B cell (primary cell): ENCODE data around the gene LAMP5. TPM values are rescaled to one million over a fixed set of nuclear protein-coding genes. Genes with fewer than 3 reads are reported as not detected.

Experiments
- ATAC-seq: fragments of 200-7000 bp; cut with Tn5 transposase; one replicate; pipeline ENCODE4 v1.10.0; 2021; ENCODE audit warnings: low read depth, mild to moderate bottlenecking, moderate number of reproducible peaks, moderate library complexity
- CTCF ChIA-PET: fragments of 350-600 bp; sonication (Branson Sonifier 250); formaldehyde crosslinking; loops from one replicate; lab custom pipeline; 2021; ENCODE audit warnings: antibody characterized with exemption, inconsistent platforms; lab: Charles Lee
- POLR2A ChIA-PET: fragments of 350-600 bp; sonication (Branson Sonifier 250); formaldehyde crosslinking; loops from one replicate; lab custom pipeline; 2021; ENCODE audit warnings: antibody characterized with exemption; lab: Charles Lee
- DNase-seq: peaks from one replicate; pipeline ENCODE4 v3.0.0; 2013
- H2AFZ ChIP-seq: 2 replicates; pipeline ENCODE4 v1.6.1; 2012; ENCODE audit warnings: mild to moderate bottlenecking, low read depth, low read length; ENCODE audit not compliant: insufficient read depth, poor library complexity, severe bottlenecking
- H3K27ac ChIP-seq, 2 donors: 1 replicate in 1 of 2; 2 replicates in 1 of 2; pipeline ENCODE4 v1.5.1; 2012 to 2013; ENCODE audit warnings: low read length in 2 of 2, mild to moderate bottlenecking in 2 of 2, moderate library complexity in 1 of 2
- H3K27me3 ChIP-seq, 4 experiments: fragments of 200-600 bp in 1 of 4; sonication (generic) in 1 of 4; replicated peaks in 1 of 4; 1 replicate in 2 of 4; 2 replicates in 2 of 4; pipeline versions ENCODE4 v1.6.1 to v1.7.0; 2013 to 2016; ENCODE audit warnings: low read length in 3 of 4, mild to moderate bottlenecking in 2 of 4, mixed read lengths in 1 of 4, moderate library complexity in 1 of 4; ENCODE audit not compliant: insufficient read depth in 4 of 4, control insufficient read depth in 3 of 4; ENCODE audit errors: control extremely low read depth in 1 of 4
- H3K36me3 ChIP-seq, 2 experiments: replicated peaks in 1 of 2; 1 replicate in 1 of 2; 2 replicates in 1 of 2; pipeline versions ENCODE4 v1.6.1 to v1.7.1; 2013; ENCODE audit warnings: low read length in 1 of 2; ENCODE audit not compliant: insufficient read depth in 2 of 2, control insufficient read depth in 1 of 2; ENCODE audit errors: control extremely low read depth in 1 of 2, extremely low read depth in 1 of 2
- H3K4me1 ChIP-seq, 2 donors: fragments of 200-600 bp in 1 of 2; sonication (generic) in 1 of 2; 1 replicate in 1 of 2; 2 replicates in 1 of 2; pipeline versions ENCODE4 v1.5.1 to v1.6.1; 2013 to 2017; ENCODE audit warnings: low read length in 2 of 2; ENCODE audit not compliant: control insufficient read depth in 2 of 2, insufficient read depth in 2 of 2
- H3K4me2 ChIP-seq: replicated peaks from 2 replicates; pipeline ENCODE3; 2012; ENCODE audit warnings: mild to moderate bottlenecking, low read depth, low read length; ENCODE audit not compliant: poor library complexity, severe bottlenecking
- H3K4me3 ChIP-seq, 5 experiments: fragments of 200-600 bp in 1 of 5; sonication (generic) in 1 of 5; 1 replicate in 3 of 5; 2 replicates in 2 of 5; pipeline versions ENCODE4 v1.5.1 to v1.7.0; 2011 to 2016; ENCODE audit warnings: low read length in 4 of 5, mild to moderate bottlenecking in 4 of 5, low read depth in 2 of 5, control low read depth in 1 of 5, moderate library complexity in 1 of 5; ENCODE audit not compliant: insufficient read depth in 1 of 5; ENCODE audit errors: control extremely low read depth in 1 of 5, extremely low read depth in 1 of 5
- H3K79me2 ChIP-seq: fragments of 200-600 bp; sonication (generic); one replicate; pipeline ENCODE4 v1.6.0; 2016; ENCODE audit warnings: low read length; ENCODE audit not compliant: control insufficient read depth, insufficient read depth
- H3K9ac ChIP-seq: fragments of 200-600 bp; sonication (generic); 2 replicates; pipeline ENCODE4 v1.6.1; 2017; ENCODE audit warnings: mild to moderate bottlenecking, low read length, moderate library complexity
- H3K9me3 ChIP-seq, 3 donors: one replicate each; pipeline versions ENCODE4 v1.6.1 to v1.7.1; 2013; ENCODE audit warnings: low read length in 2 of 3; ENCODE audit not compliant: control insufficient read depth in 2 of 3, insufficient read depth in 1 of 3; ENCODE audit errors: control extremely low read depth in 1 of 3
- H4K20me1 ChIP-seq: 2 replicates; pipeline ENCODE4 v1.6.0; 2012; ENCODE audit warnings: mild to moderate bottlenecking, low read length; ENCODE audit not compliant: insufficient read depth, control insufficient read depth, poor library complexity, severe bottlenecking
- H3K27ac Mint-ChIP-seq: one replicate; pipeline ENCODE4 v1.8.0; 2021; ENCODE audit warnings: mixed read lengths
- H3K27me3 Mint-ChIP-seq: one replicate; pipeline ENCODE4 v1.8.0; 2021; ENCODE audit warnings: mixed read lengths
- H3K4me1 Mint-ChIP-seq: one replicate; pipeline ENCODE4 v1.8.0; 2021; ENCODE audit warnings: mixed read lengths
- H3K4me3 Mint-ChIP-seq: one replicate; pipeline ENCODE4 v1.8.0; 2021; ENCODE audit warnings: mixed read lengths
- H3K9me3 Mint-ChIP-seq: one replicate; pipeline ENCODE4 v1.8.0; 2022; ENCODE audit warnings: mixed read lengths; ENCODE audit not compliant: insufficient read depth
- CTCF ChIP-seq: fragments of 200-600 bp; IDR thresholded peaks from one replicate; pipeline ENCODE4 v1.8.0; 2022; ENCODE audit warnings: antibody characterized with exemption, mild to moderate bottlenecking
- EZH2 ChIP-seq: IDR thresholded peaks from 2 replicates; pipeline ENCODE4 v1.6.1; 2012; ENCODE audit warnings: borderline replicate concordance, low read depth, mild to moderate bottlenecking, moderate library complexity, low read length; ENCODE audit not compliant: insufficient read depth, poor library complexity, severe bottlenecking
- WGBS: methylation state at CpG from one replicate; pipeline ENCODE4 v1.1.5; 2013; ENCODE audit warnings: missing lambda C conversion rate; ENCODE audit not compliant: insufficient coverage; 5-methylcytosine and 5-hydroxymethylcytosine counted together
- intact Hi-C: fragments of 100-400 bp; cut with micrococcal nuclease; formaldehyde crosslinking; loops from one replicate; pipeline ENCODE4 v1.10.0; 2022
- polyA plus RNA-seq: library from polyadenylated mRNA; depleted of rRNA; stranded (reverse); fragments of >200 nt; gene quantifications from 2 replicates; pipeline ENCODE4 v1.2.3, GENCODE V29; 2012
- total RNA-seq, 2 donors: library from RNA; stranded (reverse); fragments of 120-200 nt in 1 of 2; gene quantifications; 1 replicate in 1 of 2; 2 replicates in 1 of 2; pipeline versions ENCODE4 v1.2.3 to v1.2.4, GENCODE V29; 2013 to 2022

The LAMP5 gene
- total and polyA plus RNA-seq, 2 donors (not counting 1 experiment from before 2014, with no cell fraction given) = 0.17 to 1.3 TPM

GRCh38 chr20:9498322-9498721, 16.1 kb upstream of the LAMP5 start:
- Histone ChIP-seq H3K36me3 (no peaks in the 10 kb centered on the region), H3K4me3 (no peak overlapping the region), H3K4me1 (peaks cover 0 to 6% of the 10 kb centered on the region in 2 donors), H4K20me1 (no peaks in the 10 kb centered on the region), H3K4me2 (no peak overlapping the region), H3K9me3 (peaks cover 0 to 2% (median 0%) of the 10 kb centered on the region in 3 donors), H3K27ac (no peak overlapping the region), H3K79me2 (no peaks in the 10 kb centered on the region), H3K27me3 (peaks cover 0 to 6% (median 1%) of the 10 kb centered on the region in 4 experiments), H3K9ac (no peak overlapping the region), H2AFZ (no peak overlapping the region)
- Mint-ChIP-seq H3K27me3 (peaks cover 20% of the 10 kb centered on the region), H3K4me1 (no peaks in the 10 kb centered on the region), H3K27ac (no peak overlapping the region), H3K9me3 (peaks cover 2% of the 10 kb centered on the region), H3K4me3 (no peak overlapping the region)
- ChIA-PET POLR2A (no interaction called here), CTCF (no interaction called here)
- no peak for DNase-seq
- TF ChIP-seq CTCF (no peak), EZH2 (no peak)
- intact Hi-C loops = no loop called here
- WGBS = 100% methylated on average over 2 of the region's 4 CpGs
- no peak for ATAC-seq

- WGBS = 80% methylated on average over 4 of the region's 5 CpGs
Observed at GRCh38 chr20:9499126-9499899, 15.1 kb upstream of the LAMP5 start.

More at GRCh38 chr20:9499126-9499899, 15.1 kb upstream of the LAMP5 start:
- intact Hi-C loops = no loop called here
- no peak overlapping the region for H3K4me2 ChIP-seq
- CTCF ChIA-PET = no interaction called here
- Mint-ChIP-seq H3K4me3 (no peak overlapping the region), H3K27ac (no peak overlapping the region), H3K27me3 (peaks cover 25% of the 10 kb centered on the region), H3K9me3 (peaks cover 2% of the 10 kb centered on the region), H3K4me1 (no peaks in the 10 kb centered on the region)
- peaks cover 0 to 2% (median 0%) of the 10 kb centered on the region in 3 donors for H3K9me3 ChIP-seq
- no peaks in the 10 kb centered on the region for H4K20me1 ChIP-seq
- TF ChIP-seq EZH2 = no peak
- no peak for TF ChIP-seq CTCF
- no peak for ATAC-seq
- no peak overlapping the region for H3K27ac ChIP-seq
- no peak overlapping the region for H3K9ac ChIP-seq
- DNase-seq = no peak
- POLR2A ChIA-PET = no interaction called here
- H3K4me3 ChIP-seq = no peak overlapping the region
- peaks cover 0 to 6% of the 10 kb centered on the region in 2 donors for H3K4me1 ChIP-seq
- no peak overlapping the region for H2AFZ ChIP-seq
- no peaks in the 10 kb centered on the region for H3K79me2 ChIP-seq
- H3K36me3 ChIP-seq = no peaks in the 10 kb centered on the region
- H3K27me3 ChIP-seq = peaks cover 0 to 6% (median 1%) of the 10 kb centered on the region in 4 experiments
